ENCODE measurements around the gene ZDHHC12.

- TF ChIP-seq CTCF (IDR thresholded peaks at IDR 0.05; ENCODE audit: extremely low read depth in 1 of 2, insufficient read depth in 1 of 2, low read depth in 1 of 2, low read length in 2 of 2) (no peak), MAX (IDR thresholded peaks at IDR 0.05; ENCODE audit: insufficient read depth, insufficient read length) (no peak)
Observed at GRCh38 chr9:128706045-128706444, 17.9 kb downstream of the ZDHHC12 start.
